Activated CD4-positive, alpha-beta T cell treated with anti-CD3 and anti-CD28 coated beads, Interleukin-2, amount 10 ng/mL, durations not matched to agents 24 days and 14 days (primary cell): ENCODE results near the gene ADAP1. TPM values are rescaled to one million over a fixed set of nuclear protein-coding genes. Genes with fewer than 3 reads are reported as not detected.

Experiments used
- DNase-seq: peaks from one replicate; pipeline ENCODE4 v3.0.0; 2022
- H3K27ac Mint-ChIP-seq: one replicate; pipeline ENCODE4 v1.8.0; 2022; ENCODE audit warnings: mild to moderate bottlenecking, mixed read lengths
- H3K27me3 Mint-ChIP-seq: one replicate; pipeline ENCODE4 v1.8.0; 2022; ENCODE audit warnings: mixed read lengths
- H3K36me3 Mint-ChIP-seq: one replicate; pipeline ENCODE4 v1.8.0; 2022; ENCODE audit warnings: low read depth, mild to moderate bottlenecking, mixed read lengths
- H3K4me1 Mint-ChIP-seq: one replicate; pipeline ENCODE4 v1.8.0; 2021; ENCODE audit warnings: mixed read lengths
- H3K4me3 Mint-ChIP-seq: one replicate; pipeline ENCODE4 v1.8.0; 2022; ENCODE audit warnings: mild to moderate bottlenecking, moderate library complexity, mixed read lengths
- H3K9me3 Mint-ChIP-seq: one replicate; pipeline ENCODE4 v1.8.0; 2021; ENCODE audit warnings: mixed read lengths
- intact Hi-C: fragments of 100-400 bp; cut with micrococcal nuclease; formaldehyde crosslinking; loops from one replicate; pipeline ENCODE4 v1.15.1; 2023
- total RNA-seq: library from RNA; stranded (reverse); gene quantifications from 2 replicates; pipeline ENCODE4 v1.2.3, GENCODE V29; 2022

ADAP1 gene
- total RNA-seq, 1 donor from 2014 or later: 65.9 TPM

DNA sequence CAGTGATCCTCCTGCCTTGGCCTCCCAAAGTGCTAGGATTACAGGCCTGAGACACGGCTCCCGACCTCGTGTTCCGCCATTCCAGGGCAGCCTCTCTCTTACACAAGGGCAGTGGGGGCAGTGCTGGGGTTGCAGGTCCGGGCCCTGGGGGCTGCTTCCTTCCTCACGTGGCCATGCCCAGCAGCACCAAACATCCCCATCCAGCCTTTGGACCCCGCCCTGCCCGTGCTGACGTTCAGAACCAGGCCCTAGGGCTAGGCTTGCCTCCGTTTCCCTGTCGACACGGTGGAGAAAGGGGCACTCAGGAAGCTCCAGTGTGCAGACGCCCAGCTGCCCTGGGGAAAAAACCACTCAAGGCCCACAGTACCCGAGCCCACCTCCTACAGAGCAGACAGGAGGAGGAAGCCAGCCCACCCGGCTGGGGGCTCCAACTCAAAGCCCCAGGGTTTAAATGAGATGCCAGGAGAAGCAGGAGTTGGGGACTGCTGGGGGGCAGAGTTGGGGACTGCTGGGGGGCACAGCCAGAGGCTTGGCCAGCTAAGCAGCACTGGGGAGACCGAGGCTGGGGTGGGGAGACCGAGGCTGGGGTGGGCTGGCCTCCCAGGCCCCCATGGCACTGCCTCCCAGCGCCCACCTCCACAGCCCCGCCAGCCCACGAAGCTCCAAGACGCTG is 35.9 kb downstream of the ADAP1 start:
- no peak for DNase-seq
- no peak overlapping the region for H3K27ac Mint-ChIP-seq
- peaks cover 24% of the 10 kb centered on the region for H3K4me1 Mint-ChIP-seq
- H3K9me3 Mint-ChIP-seq: no peaks in the 10 kb centered on the region
- no peaks in the 10 kb centered on the region for H3K27me3 Mint-ChIP-seq
- intact Hi-C loops: no loop called here
- H3K4me3 Mint-ChIP-seq: no peak overlapping the region
- H3K36me3 Mint-ChIP-seq: peaks cover 14% of the 10 kb centered on the region

DNA sequence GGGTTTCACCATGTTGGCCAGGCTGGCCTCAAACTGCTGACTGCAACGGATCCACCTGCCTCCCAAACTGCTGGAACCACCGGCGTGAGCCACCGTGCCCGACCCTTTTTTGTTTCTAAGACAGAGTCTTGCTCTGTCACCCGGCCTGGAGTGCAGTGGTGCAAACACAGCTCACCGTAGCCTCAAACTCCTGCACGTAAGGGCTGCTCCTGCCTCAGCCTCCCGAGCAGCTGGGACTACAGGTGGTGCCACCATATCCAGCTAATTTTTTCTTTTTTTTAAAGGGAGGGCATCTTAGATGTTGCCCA is 36.4 kb downstream of the ADAP1 start:
- Mint-ChIP-seq H3K9me3 (no peaks in the 10 kb centered on the region), H3K27me3 (no peaks in the 10 kb centered on the region), H3K27ac (no peak overlapping the region), H3K36me3 (peaks cover 12% of the 10 kb centered on the region), H3K4me3 (no peak overlapping the region), H3K4me1 (peaks cover 19% of the 10 kb centered on the region)
- intact Hi-C loops: no loop called here
- no peak for DNase-seq

DNA sequence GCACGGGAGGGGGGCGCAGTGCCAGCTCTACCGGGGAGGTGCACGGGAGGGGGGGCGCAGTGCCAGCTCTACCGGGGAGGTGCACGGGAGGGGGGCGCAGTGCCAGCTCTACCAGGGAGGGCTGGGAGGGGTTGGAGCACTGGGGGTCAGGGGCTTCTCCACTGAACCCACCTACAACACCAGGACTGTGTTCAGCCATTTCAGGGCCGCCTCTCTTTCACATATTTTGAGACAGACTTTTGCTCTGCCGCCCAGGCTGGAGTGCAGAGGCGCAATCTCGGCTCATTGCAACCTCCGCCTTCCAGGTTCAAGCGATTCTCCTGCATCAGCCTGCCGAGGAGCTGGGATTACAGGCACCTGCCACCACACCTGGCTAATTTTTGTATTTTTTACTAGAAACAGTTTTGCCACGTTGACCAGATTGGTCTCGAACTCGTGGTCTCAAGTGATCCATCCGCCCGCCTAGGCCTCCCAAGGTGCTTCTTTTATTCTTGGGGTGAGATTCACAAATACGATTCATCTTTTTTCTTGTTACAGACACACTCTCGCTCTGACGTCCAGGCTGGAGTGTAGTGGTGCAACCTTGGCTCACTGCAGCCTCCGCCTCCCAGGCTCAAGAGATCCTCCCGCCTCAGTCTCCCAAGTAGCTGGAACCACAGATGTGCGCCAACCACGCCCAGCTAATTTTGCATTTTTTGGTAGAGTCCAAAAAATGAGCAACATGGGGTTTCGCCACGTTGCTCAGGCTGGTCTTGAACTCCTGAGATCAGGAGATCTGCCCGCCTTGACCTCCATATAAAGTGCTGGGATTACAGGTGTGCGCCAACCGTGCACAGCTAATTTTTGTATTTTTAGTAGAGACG is 37.0 kb downstream of the ADAP1 start:
- DNase-seq: no peak
- Mint-ChIP-seq H3K9me3 (no peaks in the 10 kb centered on the region), H3K27ac (no peak overlapping the region), H3K27me3 (no peaks in the 10 kb centered on the region), H3K36me3 (peaks cover 12% of the 10 kb centered on the region), H3K4me1 (peaks cover 16% of the 10 kb centered on the region), H3K4me3 (no peak overlapping the region)
- intact Hi-C loops: no loop called here

DNA sequence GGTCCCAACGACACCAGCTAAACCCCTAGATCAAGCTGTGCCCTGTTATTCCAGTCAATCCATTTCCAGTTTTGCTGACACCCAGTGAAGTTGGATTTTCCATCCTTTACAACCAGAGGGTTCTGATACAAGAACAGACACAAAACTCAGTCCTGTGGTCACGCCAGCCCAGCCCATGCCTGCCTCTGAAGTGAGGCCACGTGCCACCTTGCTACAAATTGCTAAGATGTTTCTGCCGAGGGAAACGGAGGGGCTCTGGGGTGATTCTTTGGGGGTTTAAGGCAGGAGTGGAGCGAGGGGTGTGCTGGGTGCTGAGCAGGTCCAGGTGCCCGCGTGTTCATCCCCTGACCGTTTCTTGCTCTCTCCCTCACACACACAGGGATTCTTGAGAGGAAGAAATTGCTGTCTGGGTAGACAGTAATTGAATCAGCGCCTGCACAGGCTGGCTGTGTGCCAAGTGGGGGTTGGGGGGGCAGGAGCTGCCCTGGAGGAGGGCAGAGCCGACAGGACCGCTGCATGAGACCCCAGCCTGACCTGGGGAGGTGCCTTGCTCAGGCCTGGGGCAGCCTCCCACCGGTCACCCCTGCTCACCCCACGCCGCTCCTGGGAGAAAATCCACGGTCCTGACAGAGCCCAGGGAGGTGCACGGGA is 38.1 kb downstream of the ADAP1 start:
- no peaks in the 10 kb centered on the region for H3K27me3 Mint-ChIP-seq
- H3K9me3 Mint-ChIP-seq: no peaks in the 10 kb centered on the region
- intact Hi-C loops: no loop called here
- DNase-seq: no peak
- peaks cover 13% of the 10 kb centered on the region for H3K4me1 Mint-ChIP-seq
- H3K4me3 Mint-ChIP-seq: no peak overlapping the region
- peaks cover 12% of the 10 kb centered on the region for H3K36me3 Mint-ChIP-seq
- H3K27ac Mint-ChIP-seq: no peak overlapping the region

DNA sequence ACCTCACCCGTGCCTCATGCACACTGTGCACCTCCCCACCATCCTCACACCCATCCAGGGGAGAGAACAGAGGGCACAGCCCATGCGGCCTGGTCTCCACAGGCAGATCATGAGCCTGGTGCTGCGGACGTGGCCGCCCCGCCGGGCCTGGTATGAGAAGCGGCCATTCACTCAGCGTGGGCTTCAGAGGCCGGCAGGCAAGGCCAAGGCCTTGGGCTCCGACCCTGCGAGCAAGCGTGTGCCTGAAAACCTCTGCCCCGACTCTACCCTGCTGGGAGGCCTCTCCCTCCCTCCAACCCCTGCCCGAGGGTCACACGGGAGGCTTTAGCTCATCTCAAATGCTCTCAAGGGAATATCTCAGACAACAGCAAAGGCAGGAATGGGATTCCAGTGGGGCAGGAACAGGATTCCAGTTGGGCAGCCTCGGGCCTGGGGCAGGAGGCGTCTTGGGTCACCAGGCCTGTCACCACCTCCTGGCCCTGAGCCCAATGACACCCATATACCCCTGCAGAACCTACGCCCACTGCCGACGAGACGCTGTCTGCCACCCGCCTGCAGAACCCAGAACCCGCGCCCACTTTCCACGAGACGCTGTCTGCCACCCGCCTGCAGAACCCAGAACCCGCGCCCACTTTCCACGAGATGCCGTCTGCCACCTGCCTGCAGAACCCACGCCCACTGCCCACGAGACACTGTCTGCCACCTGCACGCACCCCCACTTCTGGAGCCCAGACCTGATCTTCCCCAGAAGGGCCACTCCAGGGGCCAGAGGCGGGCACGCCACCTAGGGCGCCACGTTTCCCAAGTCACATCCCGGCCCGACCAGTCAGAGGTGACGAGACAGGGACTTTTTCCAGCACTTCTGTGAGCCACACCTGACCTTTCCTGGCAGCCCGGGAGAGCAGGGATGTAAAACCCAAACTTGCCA is 38.9 kb downstream of the ADAP1 start:
- H3K4me1 Mint-ChIP-seq: peaks cover 5% of the 10 kb centered on the region
- no peaks in the 10 kb centered on the region for H3K27me3 Mint-ChIP-seq
- H3K27ac Mint-ChIP-seq: no peak overlapping the region
- DNase-seq: no peak
- H3K4me3 Mint-ChIP-seq: no peak overlapping the region
- intact Hi-C loops: no loop called here
- peaks cover 6% of the 10 kb centered on the region for H3K36me3 Mint-ChIP-seq
- no peaks in the 10 kb centered on the region for H3K9me3 Mint-ChIP-seq

DNA sequence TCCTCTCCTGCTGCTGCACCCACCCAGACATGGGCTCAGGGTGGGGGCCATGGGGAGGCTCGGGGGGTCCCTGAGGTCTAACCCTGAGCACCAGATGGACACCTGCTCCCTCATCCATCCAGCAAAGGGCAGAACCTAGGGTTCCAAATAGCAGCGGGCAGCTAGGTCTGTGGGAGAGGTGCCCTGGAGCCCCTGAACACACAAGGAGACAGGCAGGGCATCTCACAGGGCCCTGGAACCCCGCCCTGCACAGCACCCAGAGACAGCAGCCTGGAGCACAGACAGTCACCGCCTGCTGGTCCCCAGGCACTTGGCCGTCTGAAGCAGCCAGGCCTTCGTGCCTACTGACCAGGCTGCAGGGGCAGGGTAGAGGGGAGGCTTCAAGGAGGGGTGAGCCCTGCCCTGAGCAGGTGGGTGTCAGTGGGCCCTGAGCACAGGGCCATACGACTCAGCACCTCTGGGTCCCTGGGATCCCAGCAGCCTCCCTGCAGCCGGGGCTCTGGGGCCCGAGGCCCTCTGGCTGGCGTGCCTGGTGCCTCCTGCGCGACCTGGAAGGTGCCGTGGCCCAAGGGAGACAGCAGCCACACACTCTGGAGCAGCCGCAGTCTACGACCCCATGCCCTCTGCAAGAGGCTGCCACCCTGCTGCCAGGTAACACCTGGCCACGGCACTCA is 39.8 kb downstream of the ADAP1 start:
- H3K36me3 Mint-ChIP-seq: peaks cover 7% of the 10 kb centered on the region
- no peak overlapping the region for H3K27ac Mint-ChIP-seq
- no peak for DNase-seq
- intact Hi-C loops: no loop called here
- H3K4me3 Mint-ChIP-seq: no peak overlapping the region
- H3K27me3 Mint-ChIP-seq: no peaks in the 10 kb centered on the region
- peaks cover 10% of the 10 kb centered on the region for H3K4me1 Mint-ChIP-seq
- no peaks in the 10 kb centered on the region for H3K9me3 Mint-ChIP-seq

DNA sequence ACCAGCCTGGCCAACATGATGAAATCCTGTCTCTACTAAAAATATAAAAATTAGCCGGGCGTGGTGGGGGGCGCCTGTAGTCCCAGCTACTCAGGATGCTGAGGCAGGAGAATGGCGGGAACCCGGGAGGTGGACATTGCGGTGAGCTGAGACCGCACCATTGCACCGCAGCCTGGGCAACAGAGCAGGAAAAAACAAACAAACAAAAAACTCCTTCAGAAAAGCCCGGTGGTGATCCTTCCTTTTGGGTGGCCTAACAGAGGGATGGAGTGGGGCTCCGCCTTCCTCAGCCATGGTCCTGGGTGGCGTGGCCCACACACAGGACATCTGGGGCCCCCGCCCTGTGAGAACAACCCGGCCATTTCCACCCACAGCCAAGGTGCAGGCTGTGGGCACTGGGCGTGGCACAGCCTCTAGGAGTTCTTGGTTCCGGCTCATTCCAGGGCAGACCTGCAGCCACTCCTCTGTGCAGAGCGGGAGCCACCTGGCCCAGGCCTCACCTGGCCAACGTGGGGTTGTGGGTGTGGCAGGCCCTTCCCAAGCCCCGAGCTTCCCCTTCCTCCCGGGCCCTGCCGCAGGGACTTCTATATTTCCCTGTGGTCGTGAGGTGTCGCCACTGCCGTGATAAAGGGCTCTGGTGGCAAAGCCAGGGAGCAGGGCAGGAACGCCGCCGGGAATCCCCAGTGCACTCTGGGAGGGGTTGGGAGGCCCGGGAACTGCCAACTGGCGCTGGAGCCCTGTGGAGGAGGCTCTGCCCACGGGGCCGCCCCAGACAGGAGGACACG is 40.6 kb downstream of the ADAP1 start:
- Mint-ChIP-seq H3K27me3 (no peaks in the 10 kb centered on the region), H3K4me3 (no peak overlapping the region), H3K36me3 (peaks cover 4% of the 10 kb centered on the region), H3K27ac (no peak overlapping the region), H3K9me3 (no peaks in the 10 kb centered on the region), H3K4me1 (peaks cover 7% of the 10 kb centered on the region)
- intact Hi-C loops: no loop called here
- DNase-seq: no peak

DNA sequence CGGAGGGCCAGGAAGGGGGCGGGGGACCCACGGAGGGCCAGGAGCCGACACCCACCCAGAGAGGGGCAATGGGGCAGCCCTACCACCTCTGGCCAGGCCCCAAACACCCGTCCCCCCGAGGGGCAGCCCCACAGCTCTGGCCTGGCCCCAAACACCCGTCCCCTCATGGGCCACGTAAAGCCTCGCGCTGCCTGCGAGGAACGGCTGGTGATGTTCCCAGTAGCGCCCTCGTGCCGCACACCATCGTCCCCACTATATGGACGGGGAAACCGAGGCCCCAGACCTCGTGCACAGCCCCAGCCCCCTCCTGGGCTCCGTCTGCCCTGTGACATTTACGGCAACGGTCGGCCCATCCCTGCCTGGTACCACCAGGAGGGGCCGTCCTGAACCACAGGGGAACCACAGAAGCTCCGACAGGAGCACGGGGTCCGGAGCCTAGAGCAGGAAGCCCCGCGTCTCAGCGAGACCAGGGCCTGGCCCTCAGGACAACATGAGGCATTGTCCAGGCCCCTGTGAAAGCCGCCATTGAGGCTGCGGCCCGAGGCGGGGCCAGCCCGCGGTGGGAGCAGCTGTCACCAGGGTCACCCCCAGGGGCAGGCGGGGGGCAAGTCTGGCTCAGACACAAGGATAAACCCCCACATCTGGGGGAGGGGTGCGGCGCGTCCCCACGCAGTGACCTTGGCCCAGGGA is 42.5 kb downstream of the ADAP1 start:
- Mint-ChIP-seq H3K4me1 (peaks cover 7% of the 10 kb centered on the region), H3K27ac (no peak overlapping the region), H3K9me3 (no peaks in the 10 kb centered on the region), H3K27me3 (no peaks in the 10 kb centered on the region), H3K36me3 (peaks cover 2% of the 10 kb centered on the region), H3K4me3 (no peak overlapping the region)
- intact Hi-C loops: no loop called here
- DNase-seq: no peak

DNA sequence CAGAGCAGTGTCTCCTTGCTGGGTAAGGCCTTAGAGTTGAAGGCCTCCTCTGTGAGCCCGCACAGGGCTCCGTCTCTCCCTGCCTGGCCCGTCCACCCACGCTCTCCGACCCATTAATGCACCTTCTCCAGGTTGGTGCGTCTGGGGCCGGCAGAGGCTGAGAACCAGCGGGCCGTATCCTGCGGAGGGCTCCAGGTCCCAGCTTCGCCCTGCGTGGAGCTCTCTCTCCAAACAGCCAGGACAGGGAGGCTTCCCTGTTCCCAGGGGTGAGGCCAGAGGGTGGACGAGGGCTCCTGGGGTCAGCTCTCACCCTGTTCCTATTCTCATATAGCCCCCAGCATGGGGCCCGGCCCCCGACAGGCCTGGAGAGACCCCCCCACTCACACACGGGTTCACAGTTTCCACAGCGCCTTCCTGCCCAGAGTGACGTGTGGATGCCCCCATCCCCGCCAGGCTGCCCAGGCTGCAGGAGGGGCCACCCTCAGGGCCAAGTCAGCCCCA is 43.5 kb downstream of the ADAP1 start:
- Mint-ChIP-seq H3K4me3 (no peak overlapping the region), H3K4me1 (peaks cover 7% of the 10 kb centered on the region), H3K9me3 (no peaks in the 10 kb centered on the region), H3K27ac (no peak overlapping the region), H3K36me3 (peaks cover 2% of the 10 kb centered on the region), H3K27me3 (no peaks in the 10 kb centered on the region)
- intact Hi-C loops: no loop called here
- DNase-seq: no peak

DNA sequence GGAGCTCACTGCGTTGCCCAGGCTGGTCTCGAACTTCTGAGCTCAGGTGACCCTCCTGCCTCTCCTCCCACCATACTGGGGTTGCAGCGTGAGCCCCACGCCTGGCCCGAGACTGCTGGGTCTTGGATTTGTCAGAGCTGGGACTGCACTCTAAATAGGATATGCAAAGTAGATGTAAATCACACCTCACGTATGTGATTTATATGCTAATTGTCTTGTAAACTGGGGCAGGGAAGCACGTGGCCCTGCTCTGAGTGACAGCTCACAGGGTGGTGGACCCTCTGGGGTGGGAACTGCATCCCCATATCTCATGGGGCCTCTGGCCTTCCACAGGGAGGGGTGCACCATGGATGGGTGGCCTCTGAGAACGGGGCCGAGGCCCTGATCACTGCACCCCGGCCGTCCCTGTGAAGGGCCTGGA is 44.0 kb downstream of the ADAP1 start:
- intact Hi-C loops: no loop called here
- H3K36me3 Mint-ChIP-seq: peaks cover 2% of the 10 kb centered on the region
- no peak overlapping the region for H3K4me3 Mint-ChIP-seq
- H3K27ac Mint-ChIP-seq: peak overlapping the region; percentile 15
- H3K27me3 Mint-ChIP-seq: no peaks in the 10 kb centered on the region
- no peak for DNase-seq
- H3K9me3 Mint-ChIP-seq: no peaks in the 10 kb centered on the region
- H3K4me1 Mint-ChIP-seq: peaks cover 7% of the 10 kb centered on the region

DNA sequence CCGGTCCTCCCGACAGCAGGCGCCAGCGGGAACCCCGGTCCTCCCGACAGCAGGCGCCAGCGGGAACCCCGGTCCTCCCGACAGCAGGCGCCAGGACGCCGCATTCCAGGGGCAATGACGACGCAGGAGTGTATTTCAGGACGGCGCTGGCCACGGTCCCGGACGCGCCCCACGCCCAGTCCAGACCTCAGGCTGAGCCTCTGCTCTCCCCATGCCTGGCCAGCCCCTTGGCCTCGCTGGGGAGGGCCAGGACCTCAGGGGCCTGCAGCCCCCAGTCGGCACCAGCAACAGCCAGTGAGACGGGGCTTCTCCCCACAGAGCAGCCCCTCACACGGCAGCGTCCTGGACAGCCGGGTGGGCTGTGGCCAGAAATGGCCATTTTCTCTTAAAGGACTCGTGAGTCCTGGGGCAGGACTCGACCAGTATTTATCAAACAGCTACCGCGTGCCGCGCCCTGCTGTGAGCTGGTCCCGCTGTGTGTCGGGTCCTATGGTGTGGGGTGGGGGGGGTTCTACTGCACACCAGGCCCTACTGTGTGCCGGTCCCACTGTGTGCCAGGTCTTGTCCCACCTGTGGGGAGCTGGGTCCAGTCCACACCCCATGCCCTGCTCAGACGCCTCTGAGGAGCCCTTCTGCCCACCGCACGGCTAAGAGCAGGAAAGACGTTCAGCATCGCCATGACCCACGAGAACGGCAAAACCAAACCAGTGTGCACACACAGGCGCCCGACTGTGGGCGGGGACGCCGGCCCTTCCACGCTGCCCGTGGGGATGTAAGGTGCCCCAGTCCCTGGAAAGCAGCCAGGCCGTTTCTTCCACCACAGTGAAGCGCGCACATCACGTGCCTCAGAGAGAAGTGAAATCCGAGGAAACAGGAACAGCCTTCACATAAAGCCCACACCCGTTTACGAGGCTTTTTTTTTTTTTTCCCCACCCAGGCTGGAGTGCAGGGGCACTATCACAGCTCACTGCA is 44.8 kb downstream of the ADAP1 start:
- peaks cover 2% of the 10 kb centered on the region for H3K36me3 Mint-ChIP-seq
- peaks cover 2% of the 10 kb centered on the region for H3K27me3 Mint-ChIP-seq
- no peak for DNase-seq
- no peak overlapping the region for H3K27ac Mint-ChIP-seq
- H3K4me3 Mint-ChIP-seq: no peak overlapping the region
- H3K9me3 Mint-ChIP-seq: no peaks in the 10 kb centered on the region
- intact Hi-C loops: loop anchor here (1.0 to 5.0 kb wide), 3 partner anchors 13 to 158 kb away; partner anchors contain the start of gene ADAP1
- peaks cover 7% of the 10 kb centered on the region for H3K4me1 Mint-ChIP-seq
